Dermis microvascular lymphatic vessel endothelial cell (primary cell): Measurements from ENCODE around the gene FAIM2. TPM values are rescaled to one million over a fixed set of nuclear protein-coding genes. Genes with fewer than 3 reads are reported as not detected.
A peak's percentile ranks its signal among the peaks of the same experiment; 100 is the strongest.
"Not testable (repeated sequence)": the region's sequence is repeated elsewhere in the genome, so short reads cannot be mapped to it uniquely, and the experiment has no call there.

Experiments used
- DNase-seq, 2 donors: peaks; one replicate each; pipeline versions ENCODE4 v3.0.0 to v3.0.0-alpha.2; 2010; ENCODE audit warnings: low read depth in 2 of 2
- total RNA-seq: library from RNA; depleted of rRNA; stranded (reverse); fragments of >200 nt; gene quantifications from 2 replicates; pipeline ENCODE4 v1.2.1, GENCODE V29; 2014

FAIM2 gene
- total RNA-seq, 1 donor from 2014 or later: not detected

GRCh38 chr12:49865109-49865781 is 38.5 kb downstream of the FAIM2 start:
- no peak for DNase-seq

GRCh38 chr12:49864798-49865090 is 39.0 kb downstream of the FAIM2 start:
- DNase-seq: no peak

- DNase-seq: no peak
These were observed 39.5 kb downstream of the FAIM2 start for GRCh38 chr12:49863946-49864797.

GRCh38 chr12:49860921-49861320 is 42.8 kb downstream of the FAIM2 start:
- not testable (repeated sequence) for DNase-seq

GRCh38 chr12:49855890-49856289 is 47.8 kb downstream of the FAIM2 start:
- DNase-seq: not testable (repeated sequence)

- DNase-seq: no peak
These were observed 48.7 kb downstream of the FAIM2 start for GRCh38 chr12:49854976-49855375.

- DNase-seq: no peak
These were observed 50.0 kb downstream of the FAIM2 start for GRCh38 chr12:49853671-49854070.

- DNase-seq: no peak
These were observed 56.5 kb downstream of the FAIM2 start for GRCh38 chr12:49847161-49847560.

- no peak for DNase-seq
These were observed 57.7 kb downstream of the FAIM2 start for GRCh38 chr12:49846032-49846431.

- DNase-seq: no peak
These were observed 59.7 kb downstream of the FAIM2 start for GRCh38 chr12:49843876-49844437.

- no peak for DNase-seq
These were observed 60.3 kb downstream of the FAIM2 start for GRCh38 chr12:49843411-49843810.

GRCh38 chr12:49842519-49843352 is 61.0 kb downstream of the FAIM2 start, which contains the start of gene BCDIN3D:
BCDIN3D (minus strand) TSS chr12:49843106; CDS start chr12:49843087, 19 bp downstream.
- DNase-seq: peak; percentile 86 to 92

- DNase-seq: peak; percentile 34 to 60
These were observed 64.6 kb downstream of the FAIM2 start for GRCh38 chr12:49838973-49839633.

- DNase-seq: no peak
These were observed 70.8 kb downstream of the FAIM2 start for GRCh38 chr12:49832836-49833421.

- DNase-seq: no peak
These were observed 72.0 kb downstream of the FAIM2 start for GRCh38 chr12:49831717-49832116.

- DNase-seq: peak; percentile 76 to 98
These were observed 75.3 kb downstream of the FAIM2 start, which contains the start of gene NCKAP5L for GRCh38 chr12:49828133-49829091. NCKAP5L (minus strand) TSS chr12:49828413; CDS start chr12:49804044, 24,369 bp downstream.

GRCh38 chr12:49827401-49828099 is 76.2 kb downstream of the FAIM2 start:
- DNase-seq: peak; percentile 12 to 53

GRCh38 chr12:49827051-49827400 is 76.7 kb downstream of the FAIM2 start:
- DNase-seq: no peak

GRCh38 chr12:49825971-49826421 is 77.7 kb downstream of the FAIM2 start:
- DNase-seq: no peak
